Measurements from ENCODE around the gene POLR2M. TPM values are rescaled to one million over a fixed set of nuclear protein-coding genes. Genes with fewer than 3 reads are reported as not detected.

Gene POLR2M
- polyA plus RNA-seq, 3 donors: 14.4 to 29.4 (median 26.3) TPM

GRCh38 chr15:57663262-57663661, 43.3 kb upstream of the POLR2M start:
- intact Hi-C loops (cut with micrococcal nuclease): no loop called here
- H3K4me2 ChIP-seq (replicated peaks; ENCODE audit: extremely low read depth, low read length, poor library complexity, severe bottlenecking): no peak overlapping the region

GRCh38 chr15:57665194-57665593, 41.3 kb upstream of the POLR2M start:
- Mint-ChIP-seq H3K4me1 (no peaks in the 10 kb centered on the region), H3K36me3 (no peaks in the 10 kb centered on the region), H3K27me3 (ENCODE audit: low read depth in 3 of 3) (peaks cover 2 to 7% (median 4%) of the 10 kb centered on the region in 3 donors), H3K27ac (no peak overlapping the region), H3K9me3 (no peaks in the 10 kb centered on the region), H3K4me3 (no peak overlapping the region)
- H3K27ac ChIP-seq (ENCODE audit: low read depth in 1 of 2, low read length in 2 of 2): no peak overlapping the region
- no peak overlapping the region for H2AFZ ChIP-seq (ENCODE audit: insufficient read depth, low read depth, low read length, poor library complexity, severe bottlenecking)
- WGBS (ENCODE audit: insufficient coverage): 71% methylated on average over 1 of the region's 2 CpGs
- no peaks in the 10 kb centered on the region for H3K4me1 ChIP-seq (ENCODE audit: control insufficient read depth in 1 of 2, insufficient read depth in 2 of 2, low read length in 2 of 2)
- H3K36me3 ChIP-seq (replicated peaks in 1 of 2; ENCODE audit: control insufficient read depth in 1 of 2, insufficient read depth in 2 of 2, low read length in 2 of 2): no peaks in the 10 kb centered on the region
- H3K4me2 ChIP-seq (replicated peaks; ENCODE audit: extremely low read depth, low read length, poor library complexity, severe bottlenecking): no peak overlapping the region
- DNase-seq: no peak
- H3K4me3 ChIP-seq (replicated peaks in 1 of 3; ENCODE audit: low read depth in 2 of 3, low read length in 3 of 3): no peak overlapping the region
- no peaks in the 10 kb centered on the region for H4K20me1 ChIP-seq (ENCODE audit: insufficient read depth, low read length)
- intact Hi-C loops (cut with micrococcal nuclease): no loop called here
- no peaks in the 10 kb centered on the region for H3K9me3 ChIP-seq (replicated peaks in 1 of 2; ENCODE audit: control insufficient read depth in 1 of 2, insufficient read depth in 1 of 2, low read length in 2 of 2)
- no peaks in the 10 kb centered on the region for H3K27me3 ChIP-seq (ENCODE audit: control insufficient read depth in 2 of 2, insufficient read depth in 2 of 2, low read length in 2 of 2)
- no peak for TF ChIP-seq CTCF (IDR thresholded peaks at IDR 0.05)
- no peaks in the 10 kb centered on the region for H3K79me2 ChIP-seq (ENCODE audit: insufficient read depth, low read length)
- H3K9ac ChIP-seq (ENCODE audit: insufficient read depth, low read length, poor library complexity, severe bottlenecking): no peak overlapping the region

More at GRCh38 chr15:57663262-57663661, 43.3 kb upstream of the POLR2M start:
- no peak for DNase-seq
- Histone ChIP-seq H3K9me3 (replicated peaks in 1 of 2; ENCODE audit: control insufficient read depth in 1 of 2, insufficient read depth in 1 of 2, low read length in 2 of 2) (no peaks in the 10 kb centered on the region), H3K27ac (ENCODE audit: low read depth in 1 of 2, low read length in 2 of 2) (no peak overlapping the region), H4K20me1 (ENCODE audit: insufficient read depth, low read length) (no peaks in the 10 kb centered on the region), H3K36me3 (replicated peaks in 1 of 2; ENCODE audit: control insufficient read depth in 1 of 2, insufficient read depth in 2 of 2, low read length in 2 of 2) (no peaks in the 10 kb centered on the region), H3K27me3 (ENCODE audit: control insufficient read depth in 2 of 2, insufficient read depth in 2 of 2, low read length in 2 of 2) (no peaks in the 10 kb centered on the region), H3K4me3 (replicated peaks in 1 of 3; ENCODE audit: low read depth in 2 of 3, low read length in 3 of 3) (no peak overlapping the region), H3K4me1 (ENCODE audit: control insufficient read depth in 1 of 2, insufficient read depth in 2 of 2, low read length in 2 of 2) (no peaks in the 10 kb centered on the region), H2AFZ (ENCODE audit: insufficient read depth, low read depth, low read length, poor library complexity, severe bottlenecking) (no peak overlapping the region), H3K9ac (ENCODE audit: insufficient read depth, low read length, poor library complexity, severe bottlenecking) (no peak overlapping the region), H3K79me2 (ENCODE audit: insufficient read depth, low read length) (no peaks in the 10 kb centered on the region)
- no peak for TF ChIP-seq CTCF (IDR thresholded peaks at IDR 0.05)
- no peak overlapping the region for H3K27ac Mint-ChIP-seq
- H3K36me3 Mint-ChIP-seq: no peaks in the 10 kb centered on the region
- peaks cover 0 to 5% (median 2%) of the 10 kb centered on the region in 3 donors for H3K27me3 Mint-ChIP-seq (ENCODE audit: low read depth in 3 of 3)
- WGBS (ENCODE audit: insufficient coverage): 100% methylated on average over 1 of the region's 2 CpGs
- no peaks in the 10 kb centered on the region for H3K4me1 Mint-ChIP-seq
- H3K9me3 Mint-ChIP-seq: no peaks in the 10 kb centered on the region
- H3K4me3 Mint-ChIP-seq: no peak overlapping the region

Measured in CD14-positive monocyte (primary cell).